ENCODE data around the gene SLC6A5. TPM values are rescaled to one million over a fixed set of nuclear protein-coding genes. Genes with fewer than 3 reads are reported as not detected.

SLC6A5 gene
- total and polyA plus RNA-seq, 4 donors: 4.9 to 56.9 (median 32.3) TPM

DNA sequence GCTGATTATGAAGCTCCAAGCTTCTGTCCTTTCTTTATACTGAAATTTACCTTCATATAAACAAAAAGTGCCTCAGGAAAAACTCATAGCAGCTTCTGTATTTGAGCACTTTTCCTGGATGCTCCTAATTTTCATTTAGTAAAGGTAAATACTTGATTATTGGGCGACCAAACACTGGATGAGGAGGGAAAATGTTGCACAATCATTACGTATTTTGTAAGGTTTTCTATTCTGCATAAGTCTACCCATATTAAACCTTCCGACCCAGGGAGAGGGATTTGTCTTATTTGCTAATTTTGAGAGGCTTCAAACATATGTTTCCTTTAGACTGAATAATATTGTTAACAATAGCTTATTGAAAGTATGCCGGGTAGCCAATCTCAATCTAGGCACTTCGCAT is 4.3 kb upstream of the SLC6A5 start:
- 100% methylated on average over 1 of the region's 5 CpGs for WGBS (ENCODE audit: insufficient coverage)
- Histone ChIP-seq H3K9me3 (ENCODE audit: control insufficient read depth, insufficient read depth, low read length) (no peaks in the 10 kb centered on the region), H3K27ac (ENCODE audit: low read depth, low read length) (no peak overlapping the region), H3K4me1 (ENCODE audit: control insufficient read depth, insufficient read depth, low read length) (peaks cover 32% of the 10 kb centered on the region), H3K36me3 (ENCODE audit: control insufficient read depth, insufficient read depth, low read length) (no peaks in the 10 kb centered on the region), H3K27me3 (ENCODE audit: control insufficient read depth, insufficient read depth, low read length) (peaks cover 62% of the 10 kb centered on the region), H3K4me3 (ENCODE audit: low read depth, low read length) (no peak overlapping the region)
- DNase-seq (ENCODE audit: low read depth in 4 of 6, low spot score in 6 of 6): peak in 1 of 6 donors; percentile 4

DNA sequence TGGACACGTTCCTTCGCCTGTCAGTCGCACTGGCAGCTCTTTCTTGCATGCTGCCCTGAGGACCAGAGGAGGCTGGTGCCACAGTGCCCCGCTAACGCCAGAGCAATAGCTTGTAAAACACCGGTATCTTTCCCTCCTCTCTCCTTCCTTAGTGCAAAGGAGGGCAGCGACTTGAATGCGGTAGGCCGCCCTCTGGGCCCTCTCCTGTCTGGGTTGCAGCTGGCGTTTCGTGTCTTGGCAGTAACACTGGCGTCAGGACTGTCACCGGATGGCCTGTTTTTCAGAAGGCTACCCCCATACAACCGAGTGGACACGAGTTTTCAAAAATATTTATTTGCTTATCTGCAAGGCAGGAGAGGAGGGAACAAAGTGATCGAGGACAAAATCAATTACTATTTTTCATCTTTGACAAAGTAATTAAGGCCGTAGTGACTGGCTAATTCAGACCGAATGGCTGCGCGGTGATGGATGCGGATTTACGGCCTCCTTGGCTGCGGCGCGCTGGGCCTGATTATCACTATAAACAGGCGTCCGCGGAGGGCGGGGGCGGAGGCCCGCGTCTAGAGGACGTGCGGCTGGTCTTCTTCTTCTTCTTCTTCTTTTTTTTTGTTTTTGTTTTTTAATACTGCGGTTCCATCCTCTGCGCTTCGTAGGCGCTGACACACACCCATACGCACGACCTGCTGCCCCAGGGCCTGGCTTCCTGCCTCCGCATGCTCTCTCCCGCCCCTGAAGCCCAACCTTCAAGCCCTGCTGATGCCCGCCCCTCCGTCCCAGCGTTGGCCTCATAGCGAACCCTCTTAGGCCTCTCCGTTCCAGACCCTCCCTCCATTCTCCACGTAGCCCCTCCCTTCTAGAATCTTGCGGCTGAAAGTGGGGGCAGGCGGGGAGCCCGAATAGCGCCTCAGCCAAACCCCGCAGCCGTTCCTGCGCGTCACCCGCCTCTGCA is 2.9 kb upstream of the SLC6A5 start:
- H3K27me3 ChIP-seq (ENCODE audit: control insufficient read depth, insufficient read depth, low read length): peaks cover 75% of the 10 kb centered on the region
- no peaks in the 10 kb centered on the region for H3K9me3 ChIP-seq (ENCODE audit: control insufficient read depth, insufficient read depth, low read length)
- WGBS (ENCODE audit: insufficient coverage): 6% methylated on average over 43 of the region's 57 CpGs
- no peaks in the 10 kb centered on the region for H3K36me3 ChIP-seq (ENCODE audit: control insufficient read depth, insufficient read depth, low read length)
- H3K4me3 ChIP-seq (ENCODE audit: low read depth, low read length): peak overlapping the region; percentile 14
- peaks cover 35% of the 10 kb centered on the region for H3K4me1 ChIP-seq (ENCODE audit: control insufficient read depth, insufficient read depth, low read length)
- H3K27ac ChIP-seq (ENCODE audit: low read depth, low read length): peak overlapping the region; percentile 25
- peak in 2 of 6 donors; percentile 66 to 92 for DNase-seq (ENCODE audit: low read depth in 4 of 6, low spot score in 6 of 6)

DNA sequence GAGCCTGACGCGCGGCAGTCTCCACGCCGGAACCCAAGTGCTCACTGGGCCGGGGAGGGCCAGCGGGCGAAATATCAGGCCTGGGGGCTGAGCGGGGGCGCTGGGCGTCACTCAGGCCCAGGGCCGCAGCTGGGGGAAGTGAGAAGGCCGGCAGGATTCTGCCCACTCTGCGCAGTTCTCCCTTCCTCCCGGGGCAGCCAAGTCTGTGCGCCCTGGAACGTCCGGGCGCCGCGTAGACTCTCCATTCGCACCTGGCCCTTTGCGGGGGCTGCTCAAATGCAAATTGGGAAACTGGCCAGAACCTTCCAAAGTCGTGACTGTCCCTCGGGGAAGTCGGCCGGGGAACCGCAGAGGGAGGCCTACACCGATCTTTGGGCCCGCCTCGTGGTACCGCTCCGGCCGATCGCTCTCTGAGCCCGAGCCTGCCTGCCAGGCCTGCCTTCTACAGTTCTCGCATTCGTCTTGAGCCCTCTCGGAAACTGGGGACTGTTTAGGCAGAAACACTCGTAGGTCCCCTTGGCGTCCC is 2.2 kb upstream of the SLC6A5 start:
- H3K36me3 ChIP-seq (ENCODE audit: control insufficient read depth, insufficient read depth, low read length): no peaks in the 10 kb centered on the region
- no peaks in the 10 kb centered on the region for H3K9me3 ChIP-seq (ENCODE audit: control insufficient read depth, insufficient read depth, low read length)
- peaks cover 37% of the 10 kb centered on the region for H3K4me1 ChIP-seq (ENCODE audit: control insufficient read depth, insufficient read depth, low read length)
- WGBS (ENCODE audit: insufficient coverage): under 1% methylated on average over 41 of the region's 41 CpGs
- peaks cover 82% of the 10 kb centered on the region for H3K27me3 ChIP-seq (ENCODE audit: control insufficient read depth, insufficient read depth, low read length)
- DNase-seq (ENCODE audit: low read depth in 4 of 6, low spot score in 6 of 6): no peak
- H3K27ac ChIP-seq (ENCODE audit: low read depth, low read length): peak overlapping the region; percentile 25
- peak overlapping the region; percentile 14 for H3K4me3 ChIP-seq (ENCODE audit: low read depth, low read length)

DNA sequence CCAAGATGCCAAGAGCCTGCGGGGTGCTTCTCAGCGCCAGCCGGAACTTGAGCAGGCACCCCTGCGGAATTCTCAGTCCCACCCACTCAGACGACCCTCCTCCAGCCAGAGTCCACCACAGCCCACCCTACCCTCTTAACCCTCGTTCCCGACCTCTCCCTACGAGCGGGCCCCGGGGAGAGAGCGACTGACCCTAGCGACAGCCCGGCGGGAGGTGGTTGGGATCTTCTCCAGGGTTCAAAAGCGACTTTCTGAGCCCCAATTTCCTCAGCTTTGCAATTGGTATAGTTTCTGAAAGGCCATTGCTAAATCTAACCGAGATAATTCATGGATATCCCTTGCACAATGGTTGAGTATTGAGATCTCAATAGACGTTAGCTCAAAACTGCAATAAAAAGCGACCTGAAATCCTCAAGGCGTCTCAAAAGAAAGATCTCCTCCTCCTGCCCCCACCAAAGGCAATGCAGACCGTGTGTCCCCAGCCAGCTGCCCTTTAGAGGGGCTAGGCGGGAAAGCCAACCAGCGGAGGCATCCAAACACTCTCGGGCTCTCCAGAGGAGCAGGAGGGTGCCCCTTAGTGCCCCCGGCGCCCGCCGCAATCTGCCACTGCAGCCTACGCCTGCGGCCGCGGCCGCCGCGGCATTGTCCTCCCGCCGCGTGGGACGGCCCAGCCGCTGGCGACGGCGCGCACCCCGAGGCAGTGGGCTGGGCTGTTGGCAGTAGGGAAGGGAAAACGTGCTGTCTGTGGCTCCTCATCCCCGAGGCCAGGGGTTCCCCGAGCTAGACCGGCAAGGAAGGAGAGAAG is 1.5 kb upstream of the SLC6A5 start:
- no peaks in the 10 kb centered on the region for H3K36me3 ChIP-seq (ENCODE audit: control insufficient read depth, insufficient read depth, low read length)
- WGBS (ENCODE audit: insufficient coverage): 2% methylated on average over 42 of the region's 48 CpGs
- H3K4me3 ChIP-seq (ENCODE audit: low read depth, low read length): no peak overlapping the region
- H3K27me3 ChIP-seq (ENCODE audit: control insufficient read depth, insufficient read depth, low read length): peaks cover 87% of the 10 kb centered on the region
- H3K4me1 ChIP-seq (ENCODE audit: control insufficient read depth, insufficient read depth, low read length): peaks cover 37% of the 10 kb centered on the region
- H3K9me3 ChIP-seq (ENCODE audit: control insufficient read depth, insufficient read depth, low read length): no peaks in the 10 kb centered on the region
- H3K27ac ChIP-seq (ENCODE audit: low read depth, low read length): peak overlapping the region; percentile 37
- DNase-seq (ENCODE audit: low read depth in 4 of 6, low spot score in 6 of 6): peak in 1 of 6 donors; percentile 55

DNA sequence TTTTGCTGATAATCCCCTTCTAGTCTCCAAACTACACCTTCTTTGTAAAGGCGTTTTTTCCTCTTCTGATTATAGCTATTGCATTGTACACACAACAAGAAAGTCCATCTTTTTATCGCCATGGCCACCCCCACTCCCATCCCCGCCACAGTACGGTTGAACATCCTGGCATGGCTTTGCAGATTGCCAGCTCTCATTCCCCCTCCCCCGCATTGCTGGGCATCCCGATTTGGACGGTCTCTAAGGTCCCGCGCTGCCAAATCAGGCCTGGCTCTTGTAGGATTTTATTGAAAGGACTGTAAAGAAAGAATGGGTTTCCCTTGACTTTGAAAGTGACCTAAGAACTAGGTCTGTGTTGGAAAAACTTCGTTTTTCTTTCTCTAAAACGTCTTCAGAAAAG is 916 bp upstream of the SLC6A5 start:
- Histone ChIP-seq H3K4me1 (ENCODE audit: control insufficient read depth, insufficient read depth, low read length) (peaks cover 37% of the 10 kb centered on the region), H3K27me3 (ENCODE audit: control insufficient read depth, insufficient read depth, low read length) (peaks cover 87% of the 10 kb centered on the region), H3K27ac (ENCODE audit: low read depth, low read length) (no peak overlapping the region), H3K9me3 (ENCODE audit: control insufficient read depth, insufficient read depth, low read length) (no peaks in the 10 kb centered on the region), H3K4me3 (ENCODE audit: low read depth, low read length) (no peak overlapping the region), H3K36me3 (ENCODE audit: control insufficient read depth, insufficient read depth, low read length) (no peaks in the 10 kb centered on the region)
- WGBS (ENCODE audit: insufficient coverage): 0% methylated on average over 4 of the region's 11 CpGs
- DNase-seq (ENCODE audit: low read depth in 4 of 6, low spot score in 6 of 6): peak in 1 of 6 donors; percentile 78

DNA sequence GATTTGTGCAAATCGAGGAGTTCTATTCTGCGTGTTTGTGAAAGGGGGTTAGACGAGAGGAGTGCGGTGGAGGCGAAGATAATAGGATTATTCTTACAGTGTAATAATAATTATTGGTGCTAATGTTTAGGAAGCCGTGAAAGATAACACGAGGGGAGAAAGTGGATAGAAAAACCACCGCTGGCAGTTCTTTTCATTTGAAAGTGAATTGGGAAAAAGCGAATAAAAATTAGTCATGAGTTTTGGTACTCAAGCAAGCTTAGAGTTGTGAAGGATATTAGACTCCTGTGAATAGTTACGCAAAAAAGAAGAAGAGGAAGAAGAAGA is 575 bp downstream of the SLC6A5 start:
- peak overlapping the region; percentile 20 for H3K4me3 ChIP-seq (ENCODE audit: low read depth, low read length)
- WGBS (ENCODE audit: insufficient coverage): 6% methylated on average over 10 of the region's 10 CpGs

DNA sequence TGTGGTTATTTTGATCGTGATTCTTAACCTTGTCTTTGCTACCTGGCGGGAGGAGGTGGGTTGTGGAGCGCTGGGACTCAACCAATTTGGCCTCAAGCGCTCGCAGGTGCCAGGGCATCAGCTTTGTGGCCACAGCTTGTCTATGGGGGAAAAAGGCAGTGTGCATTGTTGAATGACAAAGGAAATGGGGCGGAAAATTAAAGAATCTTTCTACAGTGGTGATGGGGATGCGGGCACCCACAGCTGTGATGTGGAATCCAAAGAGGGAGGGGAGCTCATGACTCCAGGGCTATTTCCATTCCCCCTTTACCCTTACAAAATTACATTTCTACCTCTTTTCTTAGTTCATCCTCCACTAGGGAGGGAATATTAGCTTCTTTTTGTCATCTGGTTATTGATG is 1.1 kb downstream of the SLC6A5 start:
- H3K27me3 ChIP-seq (ENCODE audit: control insufficient read depth, insufficient read depth, low read length): peaks cover 100% of the 10 kb centered on the region
- no peak overlapping the region for H3K27ac ChIP-seq (ENCODE audit: low read depth, low read length)
- H3K4me3 ChIP-seq (ENCODE audit: low read depth, low read length): no peak overlapping the region
- H3K4me1 ChIP-seq (ENCODE audit: control insufficient read depth, insufficient read depth, low read length): peaks cover 41% of the 10 kb centered on the region
- H3K36me3 ChIP-seq (ENCODE audit: control insufficient read depth, insufficient read depth, low read length): peaks cover 1% of the 10 kb centered on the region
- WGBS (ENCODE audit: insufficient coverage): 16% methylated on average over 5 of the region's 7 CpGs
- no peaks in the 10 kb centered on the region for H3K9me3 ChIP-seq (ENCODE audit: control insufficient read depth, insufficient read depth, low read length)
- peak in 1 of 6 donors; percentile 90 for DNase-seq (ENCODE audit: low read depth in 4 of 6, low spot score in 6 of 6)

More for the DNA sequence above, 575 bp downstream of the SLC6A5 start:
- no peaks in the 10 kb centered on the region for H3K36me3 ChIP-seq (ENCODE audit: control insufficient read depth, insufficient read depth, low read length)
- DNase-seq (ENCODE audit: low read depth in 4 of 6, low spot score in 6 of 6): no peak
- H3K27ac ChIP-seq (ENCODE audit: low read depth, low read length): peak overlapping the region; percentile 20
- peaks cover 37% of the 10 kb centered on the region for H3K4me1 ChIP-seq (ENCODE audit: control insufficient read depth, insufficient read depth, low read length)
- H3K27me3 ChIP-seq (ENCODE audit: control insufficient read depth, insufficient read depth, low read length): peaks cover 98% of the 10 kb centered on the region
- H3K9me3 ChIP-seq (ENCODE audit: control insufficient read depth, insufficient read depth, low read length): no peaks in the 10 kb centered on the region

DNA sequence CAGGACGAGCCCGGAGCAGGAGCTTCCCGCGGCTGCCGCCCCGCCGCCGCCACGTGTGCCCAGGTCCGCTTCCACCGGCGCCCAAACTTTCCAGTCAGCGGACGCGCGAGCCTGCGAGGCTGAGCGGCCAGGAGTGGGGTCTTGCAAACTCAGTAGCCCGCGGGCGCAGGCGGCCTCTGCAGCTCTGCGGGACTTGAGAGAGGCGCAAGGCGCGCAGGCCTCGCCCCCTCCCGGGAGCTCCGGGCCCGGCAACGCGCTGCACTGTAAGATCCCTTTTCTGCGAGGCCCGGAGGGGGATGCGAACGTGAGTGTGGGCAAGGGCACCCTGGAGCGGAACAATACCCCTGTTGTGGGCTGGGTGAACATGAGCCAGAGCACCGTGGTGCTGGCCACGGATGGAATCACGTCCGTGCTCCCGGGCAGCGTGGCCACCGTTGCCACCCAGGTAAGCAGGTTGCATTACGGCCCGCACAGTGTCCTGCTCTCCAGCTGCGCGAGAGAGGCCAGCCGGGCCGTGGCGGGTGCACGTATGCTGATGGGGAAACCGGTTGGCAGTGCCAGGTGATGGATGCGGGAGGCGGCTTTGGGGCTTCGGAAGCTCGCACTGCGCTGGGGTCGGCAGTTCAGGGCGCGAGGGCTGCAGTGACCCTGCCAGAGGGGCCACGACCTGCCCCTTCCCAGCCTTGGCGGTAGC is 2.0 kb downstream of the SLC6A5 start:
- peaks cover 100% of the 10 kb centered on the region for H3K27me3 ChIP-seq (ENCODE audit: control insufficient read depth, insufficient read depth, low read length)
- peaks cover 39% of the 10 kb centered on the region for H3K4me1 ChIP-seq (ENCODE audit: control insufficient read depth, insufficient read depth, low read length)
- H3K36me3 ChIP-seq (ENCODE audit: control insufficient read depth, insufficient read depth, low read length): peaks cover 3% of the 10 kb centered on the region
- H3K4me3 ChIP-seq (ENCODE audit: low read depth, low read length): no peak overlapping the region
- peak in 2 of 6 donors; percentile 44 to 50 for DNase-seq (ENCODE audit: low read depth in 4 of 6, low spot score in 6 of 6)
- no peaks in the 10 kb centered on the region for H3K9me3 ChIP-seq (ENCODE audit: control insufficient read depth, insufficient read depth, low read length)
- 2% methylated on average over 63 of the region's 63 CpGs for whole genome bisulfite sequencing (ENCODE audit: insufficient coverage)
- no peak overlapping the region for H3K27ac ChIP-seq (ENCODE audit: low read depth, low read length)

DNA sequence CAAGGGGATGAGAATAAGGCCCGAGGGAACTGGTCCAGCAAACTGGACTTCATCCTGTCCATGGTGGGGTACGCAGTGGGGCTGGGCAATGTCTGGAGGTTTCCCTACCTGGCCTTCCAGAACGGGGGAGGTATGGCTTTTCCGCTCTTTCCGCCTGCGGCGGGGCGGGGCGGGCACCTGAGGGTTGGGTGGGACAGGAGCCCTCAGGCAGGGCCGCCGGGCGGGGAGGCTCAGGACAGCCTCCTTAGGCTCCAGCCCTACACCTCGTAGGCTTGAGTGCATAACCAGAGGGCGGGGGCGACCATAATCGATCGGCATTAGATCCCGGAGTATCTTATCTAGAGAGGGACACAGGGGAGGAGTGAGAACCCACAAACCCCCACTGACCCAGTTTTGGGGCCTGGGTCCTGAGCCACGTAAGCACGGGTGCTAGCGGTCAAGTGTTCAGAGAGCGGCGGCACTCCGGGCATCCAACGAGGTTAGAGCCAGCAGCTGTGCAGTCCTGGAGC is 4.9 kb downstream of the SLC6A5 start:
- peak in 1 of 6 donors; percentile 38 for DNase-seq (ENCODE audit: low read depth in 4 of 6, low spot score in 6 of 6)
- H3K4me1 ChIP-seq (ENCODE audit: control insufficient read depth, insufficient read depth, low read length): peaks cover 16% of the 10 kb centered on the region
- peaks cover 3% of the 10 kb centered on the region for H3K36me3 ChIP-seq (ENCODE audit: control insufficient read depth, insufficient read depth, low read length)
- H3K27me3 ChIP-seq (ENCODE audit: control insufficient read depth, insufficient read depth, low read length): peaks cover 95% of the 10 kb centered on the region
- no peak overlapping the region for H3K4me3 ChIP-seq (ENCODE audit: low read depth, low read length)
- no peak overlapping the region for H3K27ac ChIP-seq (ENCODE audit: low read depth, low read length)
- 3% methylated on average over 21 of the region's 25 CpGs for WGBS (ENCODE audit: insufficient coverage)
- no peaks in the 10 kb centered on the region for H3K9me3 ChIP-seq (ENCODE audit: control insufficient read depth, insufficient read depth, low read length)

All from spinal cord (tissue), 10 donors.